Tibial artery (tissue), 4 donors: ENCODE measurements around the gene HS6ST2.

Experiments
- DNase-seq, 2 donors: peaks; one replicate each; pipeline ENCODE4 v3.0.0-alpha.2; 2019
- H3K27ac ChIP-seq, 2 donors: fragments of 200-600 bp; sonication (generic) in 1 of 2; 1 replicate in 1 of 2; 2 replicates in 1 of 2; pipeline ENCODE4 v1.5.1; 2018 to 2019; ENCODE audit warnings: mild to moderate bottlenecking in 1 of 2
- H3K27me3 ChIP-seq, 2 donors: fragments of 200-600 bp; sonication (generic) in 1 of 2; one replicate each; pipeline versions ENCODE4 v1.5.1 to v1.6.0; 2016 to 2019
- H3K36me3 ChIP-seq, 3 donors: fragments of 200-600 bp; sonication (generic) in 2 of 3; one replicate each; pipeline ENCODE4 v1.5.1; 2016 to 2019; ENCODE audit warnings: mild to moderate bottlenecking in 2 of 3
- H3K4me1 ChIP-seq, 4 donors: fragments of 200-600 bp; sonication (generic) in 2 of 4; 1 replicate in 3 of 4; 2 replicates in 1 of 4; pipeline ENCODE4 v1.5.1; 2016 to 2019
- H3K4me3 ChIP-seq, 2 donors: fragments of 200-600 bp; sonication (generic) in 1 of 2; 1 replicate in 1 of 2; 2 replicates in 1 of 2; pipeline ENCODE4 v1.5.1; 2018 to 2019; ENCODE audit warnings: mild to moderate bottlenecking in 2 of 2
- H3K9me3 ChIP-seq, 3 donors: fragments of 200-600 bp; sonication (generic) in 1 of 3; one replicate each; pipeline ENCODE4 v1.5.1; 2016 to 2019
- CTCF ChIP-seq, 2 experiments: fragments of 200-600 bp in 1 of 2; fragments of 450-650 bp in 1 of 2; IDR thresholded peaks; one replicate each; pipeline ENCODE4 v1.5.1; 2017 to 2019; ENCODE audit warnings: antibody characterized with exemption in 2 of 2, mild to moderate bottlenecking in 1 of 2, moderate library complexity in 1 of 2
- intact Hi-C: fragments of 100-400 bp; cut with DNase I; formaldehyde crosslinking; loops from one replicate; pipeline ENCODE4 v1.15.0; 2023; ENCODE audit warnings: low total_unique reads

HS6ST2 gene

GRCh38 chrX:132710656-132711155, 247.7 kb downstream of the HS6ST2 start:
- DNase-seq = no peak
- no peaks in the 10 kb centered on the region for H3K36me3 ChIP-seq
- H3K4me3 ChIP-seq = no peak overlapping the region
- no peaks in the 10 kb centered on the region for H3K27me3 ChIP-seq
- H3K27ac ChIP-seq = no peak overlapping the region
- TF ChIP-seq CTCF (IDR thresholded peaks at IDR 0.05) = no peak
- no peaks in the 10 kb centered on the region for H3K9me3 ChIP-seq
- intact Hi-C loops = no loop called here
- H3K4me1 ChIP-seq = no peaks in the 10 kb centered on the region

- Histone ChIP-seq H3K27ac (no peak overlapping the region), H3K4me3 (no peak overlapping the region), H3K9me3 (no peaks in the 10 kb centered on the region), H3K36me3 (no peaks in the 10 kb centered on the region), H3K27me3 (no peaks in the 10 kb centered on the region), H3K4me1 (no peaks in the 10 kb centered on the region)
- intact Hi-C loops = no loop called here
- DNase-seq = no peak
- no peak for TF ChIP-seq CTCF (IDR thresholded peaks at IDR 0.05)
These were observed 249.9 kb downstream of the HS6ST2 start for GRCh38 chrX:132708529-132708928.

GRCh38 chrX:132704769-132705168, 253.7 kb downstream of the HS6ST2 start:
- no peak overlapping the region for H3K27ac ChIP-seq
- TF ChIP-seq CTCF (IDR thresholded peaks at IDR 0.05) = no peak

GRCh38 chrX:132694382-132694781, 264.0 kb downstream of the HS6ST2 start:
- Histone ChIP-seq H3K4me1 (no peaks in the 10 kb centered on the region), H3K27ac (no peak overlapping the region), H3K9me3 (no peaks in the 10 kb centered on the region), H3K4me3 (no peak overlapping the region), H3K36me3 (no peaks in the 10 kb centered on the region), H3K27me3 (no peaks in the 10 kb centered on the region)
- intact Hi-C loops = no loop called here
- DNase-seq = no peak
- no peak for TF ChIP-seq CTCF (IDR thresholded peaks at IDR 0.05)

More at GRCh38 chrX:132704769-132705168, 253.7 kb downstream of the HS6ST2 start:
- intact Hi-C loops = no loop called here
- Histone ChIP-seq H3K36me3 (no peaks in the 10 kb centered on the region), H3K4me3 (no peak overlapping the region), H3K9me3 (no peaks in the 10 kb centered on the region), H3K27me3 (no peaks in the 10 kb centered on the region), H3K4me1 (no peaks in the 10 kb centered on the region)
- DNase-seq = no peak

- Histone ChIP-seq H3K4me1 (no peaks in the 10 kb centered on the region), H3K36me3 (no peaks in the 10 kb centered on the region), H3K4me3 (no peak overlapping the region), H3K27ac (no peak overlapping the region), H3K27me3 (no peaks in the 10 kb centered on the region), H3K9me3 (no peaks in the 10 kb centered on the region)
- intact Hi-C loops = no loop called here
- no peak for TF ChIP-seq CTCF (IDR thresholded peaks at IDR 0.05)
- DNase-seq = no peak
These were observed 265.9 kb downstream of the HS6ST2 start for GRCh38 chrX:132692526-132692925.

GRCh38 chrX:132692066-132692465, 266.4 kb downstream of the HS6ST2 start:
- no peak for TF ChIP-seq CTCF (IDR thresholded peaks at IDR 0.05)
- Histone ChIP-seq H3K36me3 (no peaks in the 10 kb centered on the region), H3K27ac (no peak overlapping the region), H3K9me3 (no peaks in the 10 kb centered on the region), H3K4me1 (no peaks in the 10 kb centered on the region), H3K4me3 (no peak overlapping the region), H3K27me3 (no peaks in the 10 kb centered on the region)
- peak in 1 of 2 donors; percentile 24 for DNase-seq
- intact Hi-C loops = no loop called here
